ENCODE data around the gene SERPINE3. TPM values are rescaled to one million over a fixed set of nuclear protein-coding genes. Genes with fewer than 3 reads are reported as not detected.

The SERPINE3 gene
- total RNA-seq, 4 donors from 2014 or later: not detected

- H3K27me3 ChIP-seq: no peaks in the 10 kb centered on the region
- H3K27ac ChIP-seq: no peak overlapping the region
- H3K9me3 ChIP-seq: no peaks in the 10 kb centered on the region
- no peak for DNase-seq
- no peak overlapping the region for H3K4me3 ChIP-seq
- no peaks in the 10 kb centered on the region for H3K4me1 ChIP-seq
- no peaks in the 10 kb centered on the region for H3K36me3 ChIP-seq
- TF ChIP-seq CTCF (IDR thresholded peaks at IDR 0.05): no peak
Observed at GRCh38 chr13:51313619-51314018, 25.9 kb upstream of the SERPINE3 start.

GRCh38 chr13:51317262-51317661 lies 22.2 kb upstream of the SERPINE3 start:
- H3K36me3 ChIP-seq: no peaks in the 10 kb centered on the region
- H3K4me3 ChIP-seq: no peak overlapping the region
- DNase-seq: no peak
- H3K9me3 ChIP-seq: no peaks in the 10 kb centered on the region
- TF ChIP-seq CTCF (IDR thresholded peaks at IDR 0.05) (no peak), POLR2A (IDR thresholded peaks at IDR 0.05) (no peak)
- no peaks in the 10 kb centered on the region for H3K27me3 ChIP-seq
- H3K4me1 ChIP-seq: no peaks in the 10 kb centered on the region
- H3K27ac ChIP-seq: no peak overlapping the region

GRCh38 chr13:51318015-51318414 lies 21.5 kb upstream of the SERPINE3 start:
- Histone ChIP-seq H3K36me3 (no peaks in the 10 kb centered on the region), H3K27me3 (no peaks in the 10 kb centered on the region), H3K27ac (no peak overlapping the region)

GRCh38 chr13:51318876-51319275 lies 20.6 kb upstream of the SERPINE3 start:
- no peak for TF ChIP-seq CTCF (IDR thresholded peaks at IDR 0.05)
- TF ChIP-seq POLR2A (IDR thresholded peaks at IDR 0.05): no peak
- H3K9me3 ChIP-seq: no peaks in the 10 kb centered on the region
- no peaks in the 10 kb centered on the region for H3K4me1 ChIP-seq
- no peaks in the 10 kb centered on the region for H3K27me3 ChIP-seq
- no peaks in the 10 kb centered on the region for H3K36me3 ChIP-seq
- no peak overlapping the region for H3K4me3 ChIP-seq
- no peak for DNase-seq
- H3K27ac ChIP-seq: no peak overlapping the region

More at GRCh38 chr13:51318015-51318414, 21.5 kb upstream of the SERPINE3 start:
- Histone ChIP-seq H3K4me1 (no peaks in the 10 kb centered on the region), H3K9me3 (no peaks in the 10 kb centered on the region), H3K4me3 (no peak overlapping the region)
- no peak for TF ChIP-seq POLR2A (IDR thresholded peaks at IDR 0.05)
- TF ChIP-seq CTCF (IDR thresholded peaks at IDR 0.05): no peak
- no peak for DNase-seq

GRCh38 chr13:51321836-51322235 lies 17.7 kb upstream of the SERPINE3 start:
- H3K4me1 ChIP-seq: no peaks in the 10 kb centered on the region
- no peaks in the 10 kb centered on the region for H3K9me3 ChIP-seq
- H3K4me3 ChIP-seq: no peak overlapping the region
- H3K36me3 ChIP-seq: no peaks in the 10 kb centered on the region
- TF ChIP-seq CTCF (IDR thresholded peaks at IDR 0.05): no peak
- no peak for TF ChIP-seq POLR2A (IDR thresholded peaks at IDR 0.05)
- no peak overlapping the region for H3K27ac ChIP-seq
- H3K27me3 ChIP-seq: no peaks in the 10 kb centered on the region
- DNase-seq: no peak

- H3K27ac ChIP-seq: no peak overlapping the region
- no peaks in the 10 kb centered on the region for H3K27me3 ChIP-seq
- H3K9me3 ChIP-seq: no peaks in the 10 kb centered on the region
- TF ChIP-seq CTCF (IDR thresholded peaks at IDR 0.05): no peak
- TF ChIP-seq POLR2A (IDR thresholded peaks at IDR 0.05): no peak
- H3K4me1 ChIP-seq: no peaks in the 10 kb centered on the region
- H3K4me3 ChIP-seq: no peak overlapping the region
- no peak for DNase-seq
- no peaks in the 10 kb centered on the region for H3K36me3 ChIP-seq
Observed at GRCh38 chr13:51322826-51323225, 16.7 kb upstream of the SERPINE3 start.
